HG03139 (cell line): Measurements from ENCODE around the gene NAIF1.
"Not testable (repeated sequence)": the region's sequence is repeated elsewhere in the genome, so short reads cannot be mapped to it uniquely, and the experiment has no call there.

Experiments
- ATAC-seq: cut with Tn5 transposase; IDR thresholded peaks from one replicate; pipeline ENCODE4 v1.9.1; 2021; ENCODE audit not compliant: unreplicated experiment

NAIF1 gene

DNA sequence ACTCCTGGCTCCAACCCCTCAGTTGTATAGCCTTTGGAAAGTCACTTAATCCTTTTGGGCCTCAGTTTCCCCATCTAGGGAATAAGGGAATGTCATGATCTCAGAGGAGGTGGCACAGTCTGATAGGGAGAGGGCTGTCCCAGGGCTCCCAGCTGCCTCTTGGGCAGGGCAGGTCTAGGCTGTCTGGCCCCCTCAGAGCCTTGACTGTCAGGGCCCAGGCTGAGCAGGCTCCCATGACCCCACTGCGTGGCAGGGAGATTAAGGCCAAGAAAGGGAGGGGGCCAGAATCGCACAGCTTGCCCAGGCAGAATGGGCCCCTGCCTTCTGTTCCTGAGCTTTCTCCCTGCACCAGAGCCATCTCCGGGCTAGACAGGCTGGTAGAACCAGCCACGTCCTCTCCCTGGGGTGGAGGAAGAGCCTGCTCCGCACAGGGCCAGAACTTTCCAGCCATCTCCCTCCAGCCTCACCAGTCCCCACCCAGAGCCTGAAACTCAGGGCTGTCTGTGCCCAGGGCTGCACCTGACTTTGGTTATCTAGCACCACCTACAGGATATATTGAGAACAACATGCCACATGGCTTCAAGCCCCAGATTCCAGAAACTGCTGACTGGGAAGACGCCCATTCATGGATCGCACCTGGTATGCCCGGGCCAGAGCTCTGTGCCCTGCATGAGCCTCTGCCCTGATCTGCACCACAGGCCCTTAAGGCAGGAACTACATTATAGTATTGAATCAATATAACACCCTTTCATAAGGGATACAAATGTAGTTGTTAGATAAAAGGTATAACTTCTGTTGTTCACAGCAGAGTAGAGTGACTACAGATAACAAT lies 32.1 kb downstream of the NAIF1 start:
- ATAC-seq, result no peak

DNA sequence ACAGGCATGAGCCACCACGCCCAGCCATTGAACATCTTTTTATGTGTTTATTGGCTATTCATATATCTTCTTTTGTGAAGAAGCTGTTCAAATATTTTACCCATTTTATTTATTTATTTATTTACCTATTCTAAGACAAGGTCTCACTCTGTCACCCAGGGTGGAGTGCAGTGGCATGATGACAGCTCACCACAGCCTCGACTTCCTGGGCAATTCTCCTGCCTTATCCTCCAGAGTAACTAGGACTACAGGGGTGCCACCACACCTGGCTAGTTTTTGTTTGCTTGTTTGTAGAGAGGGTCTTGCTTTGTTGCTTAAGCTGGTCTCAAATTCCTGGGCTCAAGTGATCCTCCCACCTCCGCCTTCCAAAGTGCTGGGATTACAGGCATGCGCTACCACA lies 33.5 kb downstream of the NAIF1 start:
- ATAC-seq, result no peak

DNA sequence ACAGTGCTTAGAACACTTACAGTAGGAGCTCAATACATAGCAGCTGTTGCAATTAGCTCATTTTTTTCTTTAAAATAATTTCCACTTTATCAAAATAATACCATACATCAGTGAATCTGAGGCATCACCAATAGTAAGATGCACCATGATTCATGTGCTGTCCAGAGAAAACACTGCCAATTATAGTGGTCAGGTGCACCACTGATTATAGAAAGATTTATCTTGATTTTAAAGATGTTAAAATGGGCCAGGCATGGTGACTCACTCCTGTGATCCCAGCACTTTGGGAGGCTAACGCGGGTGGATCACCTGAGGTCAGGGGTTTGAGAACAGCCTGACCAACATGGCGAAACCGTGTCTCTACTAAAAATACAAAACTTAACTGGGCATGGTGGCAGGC lies 39.4 kb downstream of the NAIF1 start:
- ATAC-seq, result no peak

DNA sequence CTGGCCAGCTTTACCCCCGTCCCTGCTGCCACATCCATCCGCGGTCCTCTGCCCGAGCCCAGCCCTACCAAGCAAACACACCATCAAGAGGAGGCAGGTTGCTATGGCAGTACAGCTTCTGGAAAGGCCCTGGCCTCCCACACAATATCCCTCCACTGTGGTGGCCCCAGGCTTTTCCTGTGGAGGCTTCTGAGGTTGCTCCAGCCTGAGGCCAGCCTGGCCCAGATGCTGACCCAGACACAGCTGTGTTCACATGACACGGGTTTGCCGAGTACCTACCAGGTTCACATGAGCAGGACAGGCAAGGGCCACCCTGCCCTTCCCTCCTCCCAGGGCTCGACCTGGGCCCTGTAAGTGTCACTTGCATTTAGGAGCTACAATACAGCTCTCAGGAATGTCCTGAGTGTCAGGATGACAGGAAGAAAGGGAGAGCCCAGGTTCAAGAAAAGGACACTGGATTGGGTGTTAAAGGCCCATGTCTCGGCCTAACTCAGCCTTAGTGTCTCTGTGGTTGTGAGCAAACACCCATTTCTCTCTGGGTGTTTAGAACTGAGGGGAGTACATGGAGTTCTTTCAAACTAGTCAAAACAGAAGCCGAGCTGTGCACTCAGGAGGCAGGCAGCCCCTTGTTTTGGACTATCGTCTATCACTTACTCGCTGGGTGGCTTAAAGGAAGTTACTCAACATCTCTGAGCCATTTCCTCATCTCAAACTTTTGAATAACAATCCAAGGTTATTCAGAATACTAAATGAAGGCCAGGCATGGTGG lies 40.2 kb downstream of the NAIF1 start:
- ATAC-seq, result no peak

DNA sequence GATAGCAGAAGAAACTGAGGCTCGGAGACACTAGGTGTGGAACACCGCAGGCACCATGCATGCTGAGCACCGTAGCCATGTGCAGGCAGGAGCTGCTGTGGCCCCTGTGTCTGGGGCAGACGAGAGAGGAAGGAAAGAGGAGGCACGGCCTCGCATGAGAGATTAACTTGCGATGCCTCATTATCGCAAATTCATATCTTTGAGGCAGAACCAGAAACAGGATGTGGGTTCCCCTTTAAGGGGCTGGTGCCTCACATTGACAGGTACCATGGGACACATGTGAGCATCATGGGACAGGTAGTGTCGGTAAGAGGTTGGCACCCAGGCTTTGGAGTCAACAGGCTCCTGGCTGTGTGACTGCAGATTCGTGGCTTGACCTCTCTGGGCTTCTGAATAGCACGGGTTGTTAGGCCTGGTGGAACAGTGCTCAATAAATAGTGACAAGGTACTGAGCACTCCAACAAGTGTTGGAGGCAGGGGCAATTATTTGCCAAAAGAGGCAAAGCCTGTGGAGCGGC lies 40.8 kb downstream of the NAIF1 start:
- no peak for ATAC-seq

DNA sequence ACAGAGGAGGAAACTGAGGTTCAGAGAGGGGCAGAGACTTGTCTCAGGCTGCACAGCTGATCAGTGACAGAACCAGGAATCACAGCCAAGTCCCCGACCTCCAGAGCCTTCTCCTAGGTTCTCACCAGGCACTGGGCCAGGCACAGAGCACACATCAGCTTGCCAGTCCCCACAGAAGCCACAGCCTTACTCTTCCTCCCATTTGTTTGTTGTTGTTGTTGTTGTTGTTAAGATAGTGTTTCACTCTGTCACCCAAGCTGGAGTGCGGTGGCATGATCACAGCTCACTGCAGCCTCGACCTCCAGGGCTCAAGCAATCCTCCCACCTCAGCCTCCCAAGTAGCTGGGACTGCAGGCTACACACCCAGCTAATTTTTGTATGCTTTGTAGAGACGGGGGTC lies 41.4 kb downstream of the NAIF1 start:
- ATAC-seq, result no peak

DNA sequence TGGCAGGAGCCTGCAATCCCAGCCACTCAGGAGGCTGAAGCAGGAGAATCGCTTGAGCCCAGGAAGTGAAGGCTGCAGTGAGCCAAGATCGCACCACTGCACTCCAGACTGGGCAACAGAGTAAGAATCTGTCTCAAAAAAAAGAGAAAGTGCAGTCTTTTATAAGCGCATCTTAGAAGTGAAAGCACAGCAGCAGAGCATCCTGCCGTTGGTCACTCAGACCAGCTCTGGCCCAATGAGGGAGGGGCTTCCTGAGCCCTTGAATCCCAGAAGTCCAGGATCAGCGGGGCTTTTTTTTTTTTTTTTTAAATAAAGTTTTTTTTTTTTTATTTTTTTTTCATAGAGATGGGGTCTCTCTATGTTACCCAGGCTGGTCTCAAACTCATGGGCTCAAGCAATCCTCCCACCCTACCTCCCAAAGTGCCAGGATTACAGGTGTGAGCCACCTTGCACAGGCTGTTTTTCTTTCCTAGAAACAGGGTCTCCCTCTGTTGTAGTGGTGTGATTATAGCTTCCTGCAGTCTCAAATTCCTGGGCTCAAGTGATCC lies 42.3 kb downstream of the NAIF1 start:
- no peak for ATAC-seq

DNA sequence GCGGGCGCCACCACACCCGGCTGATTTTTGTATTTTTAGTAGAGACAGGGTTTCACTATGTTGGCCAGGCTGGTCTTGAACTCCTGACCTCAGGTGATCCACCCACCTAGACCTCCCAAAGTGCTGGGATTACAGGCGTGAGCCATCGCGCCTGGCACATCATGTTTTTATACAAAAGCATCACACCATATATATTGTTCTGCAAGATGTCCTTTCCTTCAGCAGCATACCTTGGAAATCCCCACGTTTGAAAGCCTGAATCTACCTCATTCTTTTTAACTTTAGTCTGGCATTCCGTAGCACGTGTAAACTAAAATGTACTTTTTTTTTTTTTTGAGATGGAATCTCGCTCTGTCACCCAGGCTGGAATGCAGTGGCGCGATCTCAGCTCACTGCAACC lies 43.4 kb downstream of the NAIF1 start:
- ATAC-seq, result not testable (repeated sequence)

DNA sequence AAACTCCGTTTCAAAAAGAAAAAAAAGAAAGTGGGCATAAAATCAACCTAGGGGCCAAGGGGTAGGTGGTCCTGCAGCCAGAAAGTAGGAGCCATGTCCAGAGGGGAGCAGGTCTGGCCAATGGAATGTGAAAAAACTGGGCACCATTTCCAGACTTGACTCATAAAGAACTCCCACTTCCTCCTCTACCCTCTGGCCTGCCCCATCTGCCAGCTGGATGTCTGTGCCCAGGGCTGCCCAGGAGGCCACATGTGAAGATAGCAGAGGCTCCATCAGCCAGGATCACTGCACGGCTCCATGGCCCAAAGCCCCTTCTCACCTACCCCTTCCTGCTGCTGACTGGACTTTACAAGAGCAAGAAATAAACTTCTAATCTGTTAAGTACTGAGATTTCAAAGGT lies 44.2 kb downstream of the NAIF1 start:
- no peak for ATAC-seq

DNA sequence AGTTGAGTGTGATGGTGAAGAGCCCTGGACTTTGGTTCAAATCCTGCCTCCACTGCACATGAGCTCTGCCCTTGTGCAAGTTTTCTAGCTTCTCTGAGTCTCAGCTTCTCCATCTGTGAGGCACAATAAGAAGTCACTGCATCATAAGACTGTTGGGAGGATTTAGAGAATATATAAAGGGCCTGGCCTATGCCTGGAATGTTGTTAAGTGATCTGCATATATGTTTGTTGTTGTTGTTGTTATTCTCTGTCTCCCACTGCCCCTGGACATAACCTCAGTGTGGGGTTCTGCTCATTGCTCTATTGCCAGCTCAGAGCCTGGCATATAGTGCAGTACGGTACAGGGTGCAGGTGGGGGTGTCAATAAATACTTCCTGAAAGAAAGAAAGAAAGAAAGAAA lies 46.0 kb downstream of the NAIF1 start:
- ATAC-seq, result no peak

DNA sequence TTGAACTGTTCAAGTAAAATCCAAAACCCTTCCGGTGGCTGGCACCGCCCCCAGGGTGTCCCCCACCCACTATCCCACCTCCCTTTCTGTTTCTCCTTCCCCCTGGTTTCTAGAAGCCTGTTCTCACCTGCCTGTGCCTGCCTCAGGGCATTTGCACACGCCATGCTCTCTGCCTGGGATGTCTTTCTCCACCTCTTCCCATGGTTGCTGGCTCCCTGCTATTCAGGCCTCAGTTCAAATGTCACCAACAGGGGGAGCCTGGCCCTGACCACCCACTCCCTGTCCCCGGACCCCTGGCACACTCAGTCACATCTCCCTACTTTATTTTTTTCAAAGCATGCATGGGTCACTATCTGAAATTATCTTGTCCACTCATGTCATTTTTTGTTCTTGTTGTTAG lies 46.4 kb downstream of the NAIF1 start:
- ATAC-seq, result no peak

DNA sequence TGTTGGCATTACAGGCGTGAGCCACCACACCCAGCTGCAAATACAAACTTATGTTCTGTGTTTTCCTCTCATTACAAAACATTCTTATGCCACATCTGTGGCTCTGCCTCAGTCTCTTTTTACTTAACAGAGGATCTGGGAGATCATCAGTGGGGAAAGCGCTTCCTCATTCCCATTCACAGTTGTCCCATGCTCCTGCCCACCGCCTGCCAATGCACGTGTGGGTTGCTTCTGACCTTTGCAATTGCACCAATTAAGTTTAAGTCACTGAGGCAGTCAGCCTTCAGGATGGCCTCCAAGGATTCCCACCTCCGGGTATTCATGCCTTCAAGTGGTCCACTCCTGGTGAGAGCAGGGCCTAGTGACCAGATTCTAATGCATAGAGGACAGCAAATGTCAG lies 51.4 kb downstream of the NAIF1 start:
- no peak for ATAC-seq
